Measurements from ENCODE around the gene TMEM175.

DNA sequence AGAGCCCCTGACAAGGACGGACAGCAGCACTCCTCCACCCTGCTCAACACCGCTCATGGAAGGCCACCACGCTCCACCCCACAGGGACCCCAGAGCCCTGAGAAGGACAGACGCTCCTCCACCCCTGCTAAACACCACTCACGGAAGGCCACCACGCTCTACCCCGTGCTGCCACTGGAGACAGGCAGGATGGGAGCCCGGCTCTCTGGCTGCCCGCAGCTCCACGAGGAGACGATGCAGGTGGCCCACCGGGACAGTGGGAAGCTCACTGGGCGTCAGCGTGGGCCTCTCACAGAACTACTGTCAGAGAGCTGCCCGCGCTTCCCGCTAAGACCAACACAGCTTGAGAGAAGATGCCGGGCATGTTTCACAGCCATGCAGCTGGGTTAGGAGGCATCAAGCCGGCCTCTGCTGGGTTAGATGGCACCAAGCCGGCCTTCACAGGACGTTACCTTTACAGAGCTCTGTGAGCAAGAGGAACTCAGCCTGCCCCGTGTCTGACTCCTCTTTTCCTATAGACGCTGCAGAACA lies 21.0 kb upstream of the TMEM175 start:
- TF ChIP-seq POLR2A (IDR thresholded peaks at IDR 0.05; ENCODE audit: low read depth, low read length) = no peak
- no peak for TF ChIP-seq PAX5 (IDR thresholded peaks at IDR 0.05; ENCODE audit: insufficient read depth, low read length, severe bottlenecking)
- no peak for TF ChIP-seq POLR2AphosphoS5 (IDR thresholded peaks at IDR 0.05; ENCODE audit: low read depth, low read length)
- no peak for TF ChIP-seq TAF1 (IDR thresholded peaks at IDR 0.05; ENCODE audit: low read depth, low read length)
